GM21825 (cell line): Measurements from ENCODE around the gene SCD5.

Source experiments
- ATAC-seq: cut with Tn5 transposase; IDR thresholded peaks from one replicate; pipeline ENCODE4 v1.9.1; 2021; ENCODE audit warnings: mild to moderate bottlenecking, moderate library complexity; ENCODE audit not compliant: unreplicated experiment

The SCD5 gene

GRCh38 chr4:82737354-82737753 is 61.2 kb downstream of the SCD5 start:
- ATAC-seq, result no peak

DNA sequence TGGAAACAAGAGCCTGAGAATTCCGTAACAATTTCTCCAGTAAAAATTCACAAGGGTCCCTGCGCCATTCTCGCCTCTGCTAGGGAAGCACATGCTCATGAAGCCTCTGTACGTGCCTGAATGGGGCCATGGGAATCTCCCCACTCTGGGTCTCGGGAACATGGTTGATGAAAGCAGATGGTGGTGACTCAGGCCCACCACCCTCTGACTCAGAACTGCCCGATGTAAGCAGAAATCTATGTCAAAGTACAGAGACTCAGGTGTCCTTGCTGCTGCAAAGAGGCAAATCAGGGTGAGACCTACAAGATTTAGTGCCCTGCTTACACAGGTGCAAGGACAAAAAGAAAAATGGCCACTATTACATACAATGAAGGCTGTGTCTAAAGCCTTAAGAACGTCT is 65.0 kb downstream of the SCD5 start:
- ATAC-seq, result no peak

GRCh38 chr4:82728301-82728700 is 70.3 kb downstream of the SCD5 start:
- no peak for ATAC-seq

DNA sequence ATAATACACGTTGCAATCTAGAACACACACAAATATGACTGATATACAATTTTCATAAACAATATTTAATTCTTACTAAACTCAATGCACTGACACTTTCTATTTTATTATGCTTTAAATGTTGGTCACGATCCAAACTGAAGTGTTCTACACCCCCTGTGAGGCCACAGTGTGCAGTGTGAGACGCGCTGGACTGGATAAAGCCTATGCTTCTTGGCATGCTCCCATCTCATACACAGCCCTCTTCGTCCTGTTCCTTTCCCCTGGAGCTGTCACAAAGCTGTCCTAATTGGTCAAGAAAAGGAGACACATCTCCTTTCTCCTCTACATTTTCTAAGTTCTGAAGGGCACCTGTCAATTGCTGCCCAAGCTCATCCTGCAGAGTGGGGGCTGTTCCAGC is 72.0 kb downstream of the SCD5 start:
- ATAC-seq, result no peak

DNA sequence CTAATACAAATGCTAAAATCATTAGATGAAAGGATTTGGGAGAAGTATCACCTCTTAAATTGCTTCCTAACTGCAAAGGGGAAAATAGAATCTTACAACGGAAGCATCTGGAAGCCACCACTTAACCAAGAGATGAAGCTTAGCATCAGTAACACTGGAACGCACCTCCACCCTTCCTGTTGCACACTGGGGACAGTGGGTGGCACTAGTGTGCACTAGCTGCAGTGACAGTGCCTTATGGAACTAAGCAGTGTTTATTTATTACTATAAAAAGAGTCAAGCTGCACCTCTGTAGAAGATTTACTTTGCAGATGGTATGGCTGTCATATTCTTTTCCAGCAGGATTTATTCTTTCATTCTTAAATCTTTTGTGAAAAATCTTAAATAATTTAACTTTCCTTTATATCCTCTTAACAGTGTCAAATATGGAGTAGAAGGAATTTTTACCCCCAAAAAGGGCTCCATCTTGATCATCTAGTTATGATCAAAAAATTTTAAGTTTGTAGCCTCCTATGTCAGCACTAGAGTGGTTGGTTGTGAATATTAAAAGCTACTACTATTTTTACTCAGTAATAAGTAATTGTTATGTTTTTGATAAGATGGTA is 76.7 kb downstream of the SCD5 start:
- ATAC-seq, result peak; percentile 61

- ATAC-seq, result no peak
Observed at GRCh38 chr4:82718162-82718940, 80.2 kb downstream of the SCD5 start.

DNA sequence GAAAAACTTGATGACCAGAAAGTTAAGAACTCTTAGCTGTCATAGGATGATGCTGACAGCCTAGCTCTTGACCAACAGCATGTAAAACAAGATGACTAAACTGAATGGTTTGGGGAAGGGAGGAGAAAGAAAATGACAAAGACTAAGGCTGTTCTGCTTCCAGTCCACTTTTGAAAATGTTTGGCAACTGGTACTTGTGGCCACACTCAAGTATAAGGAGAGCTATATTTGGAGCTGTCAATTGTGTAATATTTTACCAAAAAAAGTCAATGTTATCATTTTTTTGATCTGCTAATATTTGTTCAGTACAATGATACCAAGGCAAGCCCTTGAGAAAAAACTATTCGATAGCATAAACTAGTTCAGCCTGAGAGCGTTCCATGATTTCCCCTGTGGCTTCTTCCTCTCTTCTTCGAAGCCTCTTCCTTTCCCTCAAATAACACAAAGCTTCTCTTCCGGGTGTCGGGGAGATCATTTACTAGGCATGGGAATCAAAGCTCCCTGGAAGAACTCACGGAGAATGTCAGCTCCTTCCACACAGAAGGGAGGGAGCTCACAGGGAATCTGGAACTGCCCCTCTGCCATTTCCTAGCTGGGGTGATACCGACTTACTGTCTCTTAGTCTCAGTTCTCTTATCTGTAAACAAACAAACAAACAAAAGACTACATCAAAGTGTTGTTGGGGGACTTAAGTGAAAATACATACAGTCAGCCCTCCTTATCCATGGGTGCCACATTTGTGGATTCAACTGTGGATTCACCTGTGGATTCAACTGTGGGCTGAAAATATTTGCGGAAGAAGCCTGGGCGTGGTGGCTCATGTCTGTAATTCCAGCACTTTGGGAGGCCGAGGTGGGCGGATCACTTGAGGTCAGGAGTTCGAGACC is 82.6 kb downstream of the SCD5 start:
- no peak for ATAC-seq

DNA sequence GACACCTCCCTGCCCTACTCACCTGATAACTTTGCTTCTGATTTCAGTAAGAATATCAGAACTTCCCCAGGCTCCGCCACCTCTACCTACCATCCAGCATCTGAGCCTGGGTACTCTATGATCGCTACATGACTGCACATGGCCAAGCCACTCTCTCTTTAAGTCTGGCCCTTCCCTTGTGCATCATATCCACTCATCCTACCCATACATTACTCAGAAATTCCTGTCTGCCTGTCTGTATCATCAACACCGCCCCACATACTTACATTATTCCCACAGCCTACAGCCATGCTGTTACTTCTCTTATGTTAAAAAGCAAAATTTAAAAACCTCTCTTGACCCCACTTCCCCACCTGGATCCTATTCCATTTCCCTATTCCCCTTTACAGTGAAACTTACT is 84.7 kb downstream of the SCD5 start:
- no peak for ATAC-seq

DNA sequence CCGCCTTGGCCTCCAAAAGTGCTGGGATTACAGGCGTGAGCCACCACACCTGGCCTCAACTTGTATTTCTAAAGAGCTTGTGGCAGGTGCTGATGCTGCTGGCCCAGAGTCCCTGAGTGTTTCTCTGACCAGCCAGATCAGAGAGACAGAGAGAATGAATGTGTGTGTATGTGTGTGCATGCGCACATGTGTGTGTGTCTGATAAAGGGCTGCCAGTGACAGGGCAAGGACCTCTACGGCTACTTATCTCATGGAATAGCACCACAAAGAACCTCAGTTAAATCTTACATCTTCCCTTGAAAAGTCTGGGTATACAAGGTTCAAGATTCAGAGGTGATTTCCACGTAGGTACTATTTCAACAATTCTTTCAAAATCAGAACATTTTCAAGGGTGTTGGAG is 86.0 kb downstream of the SCD5 start:
- no peak for ATAC-seq

DNA sequence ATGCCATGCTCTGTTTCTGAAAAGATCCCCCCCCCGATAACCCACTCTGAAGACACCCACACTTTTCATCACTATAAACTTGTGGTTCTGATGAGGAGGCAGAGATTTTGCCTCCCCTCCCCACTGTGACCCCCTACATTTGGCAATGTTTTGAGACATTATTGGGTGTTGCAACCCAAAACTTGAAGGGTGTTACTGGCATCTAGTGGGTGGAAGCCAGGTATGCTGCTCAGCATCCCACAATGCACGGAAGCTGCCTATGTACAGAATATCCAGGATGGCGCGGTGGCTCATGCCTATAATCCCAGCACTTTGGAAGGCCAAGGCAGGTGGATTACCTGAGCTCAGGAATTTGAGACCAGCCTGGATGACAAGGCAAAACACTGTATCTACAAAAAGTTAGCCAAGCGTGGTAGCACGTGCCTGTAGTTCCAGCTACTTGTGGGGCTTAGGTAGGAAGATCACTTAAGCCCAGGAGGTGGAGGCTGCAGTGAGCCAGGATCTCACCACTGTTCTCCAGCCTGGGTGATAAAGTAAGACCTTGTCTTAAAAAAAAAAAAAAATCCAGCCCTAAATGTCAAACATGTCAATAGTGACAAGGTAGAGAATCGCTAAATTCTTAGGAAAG is 87.3 kb downstream of the SCD5 start:
- ATAC-seq, result no peak

GRCh38 chr4:82710197-82710929 is 88.2 kb downstream of the SCD5 start:
- no peak for ATAC-seq

- no peak for ATAC-seq
Observed at GRCh38 chr4:82708982-82709381, 89.6 kb downstream of the SCD5 start.

- no peak for ATAC-seq
Observed at GRCh38 chr4:82706349-82707000, 92.1 kb downstream of the SCD5 start.

DNA sequence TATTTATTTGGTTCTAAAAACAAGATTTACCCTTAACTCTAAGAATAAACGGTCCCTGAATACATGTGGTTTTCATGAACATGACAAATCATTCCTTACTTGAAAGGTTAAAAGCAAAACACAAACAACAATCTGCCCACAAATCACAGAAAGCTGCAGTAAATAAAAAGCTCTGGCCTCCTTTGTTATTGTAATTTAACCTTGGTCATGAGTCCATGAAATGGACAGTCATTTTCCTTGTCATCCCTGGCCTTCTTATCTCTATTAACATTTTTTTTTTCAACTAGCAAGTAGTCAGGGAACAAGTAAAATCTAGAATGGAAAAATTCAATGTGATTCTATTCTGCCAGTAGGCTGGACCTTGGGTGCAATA is 92.7 kb downstream of the SCD5 start:
- ATAC-seq, result no peak

DNA sequence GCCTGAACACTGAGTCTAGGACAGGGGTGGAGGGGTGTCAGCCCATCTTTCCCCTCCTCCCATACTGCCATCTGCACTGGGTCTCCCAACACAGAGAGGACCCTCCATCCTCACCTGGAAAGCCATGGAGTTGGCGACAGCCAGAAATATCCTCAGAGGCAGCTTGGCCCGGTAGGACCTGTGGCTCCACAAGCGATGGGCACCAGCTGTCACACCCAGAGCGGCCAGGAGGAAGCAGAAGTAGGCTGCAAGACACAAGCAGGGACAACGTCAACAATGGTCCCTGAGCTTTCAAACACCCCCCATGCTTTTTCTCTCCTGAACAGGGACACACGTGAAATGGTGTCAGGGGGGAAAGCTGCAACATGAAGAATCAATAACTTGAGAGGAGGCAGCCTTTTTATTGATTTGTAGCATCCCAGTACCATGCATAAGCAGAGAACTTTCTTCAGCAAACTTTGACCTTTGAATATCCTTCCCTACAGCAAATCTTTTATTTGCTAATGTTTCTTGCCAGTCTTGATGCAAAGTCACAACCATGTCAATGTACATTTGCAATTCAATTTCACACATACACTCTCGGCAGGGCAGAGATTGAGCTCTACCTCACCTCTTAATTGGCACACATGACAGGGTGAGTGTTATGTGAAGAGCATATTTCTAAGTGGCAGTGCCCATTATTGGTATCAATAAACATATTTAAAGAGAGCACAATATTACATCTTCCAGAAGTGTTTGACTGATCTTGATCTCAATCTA is 93.2 kb downstream of the SCD5 start:
- no peak for ATAC-seq

- ATAC-seq, result no peak
Observed at GRCh38 chr4:82704156-82704555, 94.4 kb downstream of the SCD5 start.

DNA sequence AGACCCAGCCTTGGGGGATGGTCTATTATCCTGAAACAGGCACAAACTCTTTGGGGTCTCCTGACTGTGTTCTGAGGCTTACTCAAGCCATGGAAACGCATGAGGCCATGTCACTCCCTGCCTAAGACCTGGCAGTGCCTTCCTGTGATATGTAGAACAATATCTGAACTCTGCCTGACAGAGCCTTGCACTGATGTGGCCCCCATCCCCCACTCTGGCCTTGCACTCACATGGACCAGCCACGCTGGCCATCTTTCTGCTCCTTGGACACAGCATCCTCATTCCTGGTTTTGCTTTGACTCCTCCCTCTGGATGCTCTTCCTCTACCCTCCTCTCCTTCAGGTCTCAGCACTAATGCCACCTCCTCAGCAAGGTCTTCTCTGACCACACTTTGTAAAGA is 100.2 kb downstream of the SCD5 start:
- no peak for ATAC-seq

DNA sequence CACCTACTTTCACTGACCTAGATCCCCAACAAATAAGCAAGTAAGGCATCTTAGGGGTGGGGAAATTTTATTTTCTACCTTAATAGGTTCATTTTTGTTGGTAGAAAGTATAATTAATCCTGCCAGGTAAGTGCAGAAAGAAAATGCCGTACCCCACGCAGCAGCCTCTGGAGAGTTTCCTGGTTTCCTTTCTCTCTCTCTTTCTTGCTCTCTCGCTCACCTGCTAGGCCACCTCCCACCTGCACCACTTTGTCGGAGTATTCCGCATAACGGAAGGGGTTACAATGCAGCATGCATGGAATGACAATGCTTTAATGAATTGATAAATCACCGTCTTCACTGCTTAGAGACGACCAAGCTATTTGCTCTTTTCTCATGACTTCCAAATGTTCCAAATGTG is 101.0 kb downstream of the SCD5 start:
- ATAC-seq, result no peak

- ATAC-seq, result no peak
Observed at GRCh38 chr4:82696117-82696860, 102.3 kb downstream of the SCD5 start.
